NT2/D1 (cell line): ENCODE data around the gene SLC27A4.

ENCODE experiments used
- YY1 ChIP-seq: IDR thresholded peaks from 2 replicates; pipeline ENCODE4 v1.6.1; 2011; ENCODE audit not compliant: insufficient read length, insufficient read depth
- ZNF274 ChIP-seq: IDR thresholded peaks from 2 replicates; pipeline ENCODE4 v1.6.1; 2011; ENCODE audit warnings: mild to moderate bottlenecking, low read depth, low read length

DNA sequence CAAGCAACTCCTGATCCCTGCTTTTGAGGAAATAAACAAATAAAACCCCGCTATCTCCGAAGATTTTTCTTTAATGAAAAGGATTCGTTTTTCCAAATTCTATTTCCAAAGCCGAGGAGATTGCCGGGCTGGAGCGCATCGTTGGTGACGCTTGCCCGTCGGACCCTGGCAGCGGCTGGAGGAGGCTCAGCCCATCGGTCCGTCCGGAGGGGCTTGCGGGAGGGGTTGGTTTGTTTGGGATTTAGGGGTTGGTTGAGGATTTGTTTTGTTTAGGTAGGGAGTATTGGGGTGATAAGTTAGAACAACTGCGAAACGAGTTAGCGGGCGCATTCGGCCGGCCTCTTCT, 51.6 kb downstream of the SLC27A4 start:
- TF ChIP-seq YY1 (no peak), ZNF274 (no peak)
